NB4 (cell line): Measurements from ENCODE around the gene CA12.

ENCODE experiments used
- DNase-seq: peaks from one replicate; pipeline ENCODE4 v3.0.0; 2010; ENCODE audit warnings: low read depth
- H3K4me3 ChIP-seq: one replicate; pipeline ENCODE4 v1.5.1; 2011; ENCODE audit warnings: mild to moderate bottlenecking, low read depth, low read length, moderate library complexity
- MYC ChIP-seq: IDR thresholded peaks from 2 replicates; pipeline ENCODE4 v1.6.1; 2011; ENCODE audit warnings: low read depth, low read length
- POLR2A ChIP-seq: IDR thresholded peaks from 2 replicates; pipeline ENCODE4 v1.6.1; 2011; ENCODE audit warnings: mild to moderate bottlenecking; ENCODE audit not compliant: insufficient read length; ENCODE audit errors: extremely low read depth
- TF ChIP-seq, protein P1 (sequence below): IDR thresholded peaks from one replicate; pipeline ENCODE4 v1.5.1; 2012; ENCODE audit warnings: low read depth, low read length
- TF ChIP-seq, protein P2 (sequence below): IDR thresholded peaks from 2 replicates; pipeline ENCODE4 v1.6.1; 2011; ENCODE audit warnings: low read depth, low read length

CA12 gene

DNA sequence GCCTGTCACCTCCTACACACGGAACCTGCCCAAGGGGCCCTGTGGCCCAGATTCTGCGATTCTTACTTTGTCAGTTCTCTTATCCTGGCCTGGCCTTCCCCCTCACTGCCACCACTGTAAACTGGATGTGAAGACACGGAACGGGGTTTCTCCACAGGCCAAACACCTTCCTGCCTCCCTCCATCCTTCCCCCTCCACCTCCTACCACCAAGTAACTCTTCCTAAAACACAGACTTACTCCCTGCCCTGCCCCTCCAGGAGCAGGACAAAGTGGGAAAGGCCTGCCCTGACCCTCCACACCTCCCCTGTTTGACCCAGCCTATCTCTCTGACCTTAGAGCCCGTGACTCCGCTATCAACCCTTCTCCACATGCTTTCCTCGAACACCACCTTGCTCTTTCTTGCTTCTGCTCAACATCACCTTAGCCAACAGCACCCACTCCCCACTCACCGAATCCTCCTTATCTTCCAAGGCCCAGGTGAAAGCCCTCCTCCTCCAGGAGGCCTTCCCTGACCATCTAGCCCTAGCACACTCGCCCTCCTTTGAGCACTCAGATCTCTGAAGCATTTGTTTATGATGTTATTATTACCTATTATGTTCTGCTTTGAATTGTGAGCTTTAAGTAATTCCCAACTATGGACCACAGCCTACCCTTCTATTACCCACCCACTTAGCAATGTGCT lies 7.6 kb downstream of the CA12 start:
- H3K4me3 ChIP-seq = no peak overlapping the region
- TF ChIP-seq MYC (no peak), POLR2A (no peak)
- TF ChIP-seq, protein P1, sequence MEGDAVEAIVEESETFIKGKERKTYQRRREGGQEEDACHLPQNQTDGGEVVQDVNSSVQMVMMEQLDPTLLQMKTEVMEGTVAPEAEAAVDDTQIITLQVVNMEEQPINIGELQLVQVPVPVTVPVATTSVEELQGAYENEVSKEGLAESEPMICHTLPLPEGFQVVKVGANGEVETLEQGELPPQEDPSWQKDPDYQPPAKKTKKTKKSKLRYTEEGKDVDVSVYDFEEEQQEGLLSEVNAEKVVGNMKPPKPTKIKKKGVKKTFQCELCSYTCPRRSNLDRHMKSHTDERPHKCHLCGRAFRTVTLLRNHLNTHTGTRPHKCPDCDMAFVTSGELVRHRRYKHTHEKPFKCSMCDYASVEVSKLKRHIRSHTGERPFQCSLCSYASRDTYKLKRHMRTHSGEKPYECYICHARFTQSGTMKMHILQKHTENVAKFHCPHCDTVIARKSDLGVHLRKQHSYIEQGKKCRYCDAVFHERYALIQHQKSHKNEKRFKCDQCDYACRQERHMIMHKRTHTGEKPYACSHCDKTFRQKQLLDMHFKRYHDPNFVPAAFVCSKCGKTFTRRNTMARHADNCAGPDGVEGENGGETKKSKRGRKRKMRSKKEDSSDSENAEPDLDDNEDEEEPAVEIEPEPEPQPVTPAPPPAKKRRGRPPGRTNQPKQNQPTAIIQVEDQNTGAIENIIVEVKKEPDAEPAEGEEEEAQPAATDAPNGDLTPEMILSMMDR = no peak
- TF ChIP-seq, protein P2, sequence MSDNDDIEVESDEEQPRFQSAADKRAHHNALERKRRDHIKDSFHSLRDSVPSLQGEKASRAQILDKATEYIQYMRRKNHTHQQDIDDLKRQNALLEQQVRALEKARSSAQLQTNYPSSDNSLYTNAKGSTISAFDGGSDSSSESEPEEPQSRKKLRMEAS = no peak
- DNase-seq = no peak

DNA sequence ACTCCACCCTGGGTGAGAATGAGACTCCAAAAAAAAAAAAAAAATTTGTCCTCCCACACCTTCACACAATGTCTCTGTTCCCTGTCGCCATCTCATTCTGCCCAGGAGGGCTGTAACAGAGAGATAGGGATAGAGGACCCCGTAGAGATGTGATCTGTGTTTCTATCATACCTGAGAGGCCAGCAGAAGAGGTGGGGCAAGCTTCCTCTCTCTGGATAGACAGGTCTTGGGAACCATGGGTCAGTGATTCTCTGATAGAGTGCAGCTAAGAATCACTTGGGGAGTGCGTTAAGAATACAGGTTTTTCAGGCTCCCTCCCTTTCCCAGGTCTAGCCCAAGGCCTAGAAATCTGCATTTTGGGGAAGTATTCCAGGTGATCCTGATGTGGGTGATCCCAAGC lies 8.3 kb downstream of the CA12 start:
- no peak for DNase-seq
- TF ChIP-seq MYC (no peak), POLR2A (no peak)
- TF ChIP-seq, protein P1 = no peak
- TF ChIP-seq, protein P2 = no peak

DNA sequence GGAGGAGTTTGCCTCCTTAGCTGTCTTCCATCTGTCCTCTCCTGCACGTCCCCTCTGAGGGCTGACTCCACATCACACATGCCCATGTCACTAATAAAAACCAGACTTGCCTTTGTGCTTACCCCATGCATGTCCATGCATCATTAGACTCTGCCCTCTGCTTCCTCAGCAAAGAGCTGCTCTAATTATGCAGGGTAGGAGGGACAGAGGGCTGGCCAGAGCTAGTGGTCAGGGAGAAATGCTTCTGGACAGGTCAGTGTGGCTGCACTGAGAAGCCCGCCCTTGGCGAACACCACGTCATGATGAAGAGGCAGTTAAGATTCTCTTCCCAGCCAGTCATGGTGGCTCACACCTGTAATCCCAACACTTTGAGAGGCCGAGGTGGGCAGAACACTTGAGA lies 8.9 kb downstream of the CA12 start:
- no peak overlapping the region for H3K4me3 ChIP-seq
- TF ChIP-seq, protein P2 = no peak
- TF ChIP-seq MYC (no peak; the same call in 1 of the 2 replicates), POLR2A (no peak)
- TF ChIP-seq, protein P1 = no peak
- DNase-seq = no peak

More for the DNA sequence above, 8.3 kb downstream of the CA12 start:
- H3K4me3 ChIP-seq = no peak overlapping the region

DNA sequence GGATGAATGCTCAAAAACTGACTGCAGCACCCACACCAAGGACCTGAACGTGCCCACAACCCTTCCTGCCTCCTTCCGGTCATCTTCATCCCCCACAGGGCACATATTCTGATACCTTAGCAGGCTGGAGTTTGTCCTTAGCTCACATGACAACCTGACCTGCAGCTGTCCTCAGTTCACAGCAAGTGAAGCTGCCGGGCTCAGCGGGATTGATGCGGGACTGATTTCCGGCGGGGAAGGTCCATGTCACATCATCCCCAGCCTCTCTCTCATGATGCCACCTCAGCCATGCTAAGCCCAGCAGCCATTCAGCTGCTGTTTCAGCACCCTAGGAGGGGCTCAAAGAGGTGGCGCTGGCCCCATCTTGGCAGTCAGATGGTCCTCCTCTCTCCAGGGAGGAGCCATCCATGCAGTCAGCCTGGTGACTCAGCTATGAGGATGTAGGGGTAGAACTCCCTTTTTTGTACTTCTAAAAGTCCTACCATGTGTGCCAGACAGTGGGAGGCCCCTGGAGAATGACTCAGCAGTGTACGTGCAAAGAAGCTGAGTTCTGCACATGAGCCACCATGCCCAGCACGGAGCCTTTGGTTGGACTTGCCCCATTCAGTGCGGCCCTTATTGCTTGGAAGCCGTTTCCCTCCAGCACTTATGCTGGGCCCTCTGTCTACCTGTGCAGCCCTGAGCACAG lies 9.5 kb downstream of the CA12 start:
- TF ChIP-seq, protein P1 = no peak
- TF ChIP-seq, protein P2 = peak; percentile 86
- TF ChIP-seq MYC = peak; percentile 77
- no peak for TF ChIP-seq POLR2A

DNA sequence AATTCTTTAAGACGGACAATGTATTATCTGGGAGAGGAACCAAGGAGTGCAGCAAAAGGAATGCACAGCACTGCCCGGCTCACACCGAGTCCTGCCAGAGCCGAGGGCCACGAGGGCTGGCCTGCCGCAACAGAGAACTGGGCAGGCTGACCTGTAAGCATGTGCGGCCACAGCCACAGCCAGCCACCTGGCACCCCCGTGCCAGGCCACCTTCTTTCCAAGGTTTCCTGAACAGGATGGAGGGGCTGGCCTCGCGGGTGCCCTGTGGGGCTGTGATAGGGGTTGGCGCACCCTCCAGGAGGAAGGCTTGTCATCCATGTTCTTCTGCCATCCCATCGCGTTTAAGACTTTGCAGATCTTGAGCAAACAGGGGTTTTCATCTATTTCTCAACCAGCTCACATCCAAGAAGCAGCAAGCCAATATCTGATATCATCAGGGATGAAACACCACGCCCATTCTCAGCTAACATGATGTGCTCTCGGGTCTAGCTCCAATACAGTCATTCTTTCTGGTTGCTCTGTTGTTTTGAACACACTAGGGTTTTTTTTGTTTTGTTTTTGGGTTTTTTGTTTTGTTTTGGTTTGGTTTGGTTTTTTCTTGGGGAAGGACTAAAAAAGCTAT lies 10.2 kb downstream of the CA12 start:
- no peak for TF ChIP-seq POLR2A
- TF ChIP-seq MYC = no peak
- TF ChIP-seq, protein P2 = no peak
- TF ChIP-seq, protein P1 = no peak
- DNase-seq = peak; percentile 56
- H3K4me3 ChIP-seq = no peak overlapping the region

More for the DNA sequence above, 9.5 kb downstream of the CA12 start:
- DNase-seq = peak; percentile 97
- H3K4me3 ChIP-seq = no peak overlapping the region
